Stimulated activated CD8-positive, alpha-beta memory T cell treated with anti-CD3 and anti-CD28 coated beads, Interleukin-4, amount 100 ng/mL, for 1 hour (primary cell): Measurements from ENCODE around the gene GPC6.

Source experiments
- DNase-seq, 2 donors: peaks; one replicate each; pipeline ENCODE4 v3.0.0-alpha.2; 2020; ENCODE audit warnings: low read depth in 2 of 2, low spot score in 1 of 2

Gene GPC6

GRCh38 chr13:93230261-93230855 lies 3.8 kb downstream of the GPC6 start:
- DNase-seq: no peak

GRCh38 chr13:93231867-93232266 lies 5.3 kb downstream of the GPC6 start:
- DNase-seq: no peak

GRCh38 chr13:93233997-93234416 lies 7.4 kb downstream of the GPC6 start:
- no peak for DNase-seq

GRCh38 chr13:93234459-93234858 lies 7.9 kb downstream of the GPC6 start:
- no peak for DNase-seq

- DNase-seq: no peak
These were observed 8.8 kb downstream of the GPC6 start for GRCh38 chr13:93235258-93236015.

GRCh38 chr13:93238711-93239110 lies 12.1 kb downstream of the GPC6 start:
- no peak for DNase-seq

GRCh38 chr13:93243375-93244063 lies 16.9 kb downstream of the GPC6 start:
- no peak for DNase-seq

GRCh38 chr13:93244141-93244917 lies 17.7 kb downstream of the GPC6 start:
- no peak for DNase-seq

GRCh38 chr13:93244918-93245280 lies 18.3 kb downstream of the GPC6 start:
- no peak for DNase-seq

- DNase-seq: no peak
These were observed 19.5 kb downstream of the GPC6 start for GRCh38 chr13:93246069-93246468.

- DNase-seq: no peak
These were observed 22.0 kb downstream of the GPC6 start for GRCh38 chr13:93248627-93249047.

- no peak for DNase-seq
These were observed 23.0 kb downstream of the GPC6 start for GRCh38 chr13:93249364-93250306.

- no peak for DNase-seq
These were observed 28.2 kb downstream of the GPC6 start for GRCh38 chr13:93254775-93255174.

GRCh38 chr13:93256998-93257397 lies 30.4 kb downstream of the GPC6 start:
- DNase-seq: no peak

- DNase-seq: no peak
These were observed 33.0 kb downstream of the GPC6 start for GRCh38 chr13:93259527-93260080.

GRCh38 chr13:93260591-93260990 lies 34.0 kb downstream of the GPC6 start:
- DNase-seq: no peak

- no peak for DNase-seq
These were observed 36.2 kb downstream of the GPC6 start for GRCh38 chr13:93262729-93263345.

- no peak for DNase-seq
These were observed 38.3 kb downstream of the GPC6 start for GRCh38 chr13:93264876-93265275.

- DNase-seq: no peak
These were observed 39.2 kb downstream of the GPC6 start for GRCh38 chr13:93265800-93266199.

- no peak for DNase-seq
These were observed 40.1 kb downstream of the GPC6 start for GRCh38 chr13:93266681-93267080.
